Bronchial epithelial cell (primary cell): Measurements from ENCODE around the gene PPP1R14D. TPM values are rescaled to one million over a fixed set of nuclear protein-coding genes. Genes with fewer than 3 reads are reported as not detected.

Source experiments
- DNase-seq: peaks from one replicate; pipeline ENCODE4 v3.0.0-alpha.2; 2010; ENCODE audit warnings: low read depth
- FAIRE-seq: peaks from 2 replicates; lab custom pipeline; 2011; peaks lifted over from hg19 to GRCh38; lab: Jason Lieb, UNC
- H3K27me3 ChIP-seq: 2 replicates; pipeline ENCODE4 v1.5.1; 2011; ENCODE audit warnings: low read length; ENCODE audit not compliant: control insufficient read depth, insufficient read depth
- H3K36me3 ChIP-seq: 2 replicates; pipeline ENCODE4 v1.5.1; 2011; ENCODE audit warnings: low read length; ENCODE audit not compliant: control insufficient read depth, insufficient read depth
- H3K4me3 ChIP-seq: 2 replicates; pipeline ENCODE4 v1.5.1; 2011; ENCODE audit warnings: mild to moderate bottlenecking, low read depth, low read length, control low read depth
- total RNA-seq: library from RNA; depleted of rRNA; stranded (reverse); fragments of >200 nt; gene quantifications from 2 replicates; pipeline ENCODE4 v1.2.1, GENCODE V29; 2014
- TF ChIP-seq, protein P1 (sequence below): IDR thresholded peaks from 2 replicates; pipeline ENCODE4 v1.5.1; 2011; ENCODE audit warnings: mild to moderate bottlenecking, moderate library complexity, low read length, control low read depth, inconsistent platforms; ENCODE audit not compliant: insufficient read depth, severe bottlenecking

The PPP1R14D gene
- total RNA-seq, 1 donor from 2014 or later, result not detected

- FAIRE-seq (no peak), DNase-seq (no peak)
- TF ChIP-seq, protein P1, sequence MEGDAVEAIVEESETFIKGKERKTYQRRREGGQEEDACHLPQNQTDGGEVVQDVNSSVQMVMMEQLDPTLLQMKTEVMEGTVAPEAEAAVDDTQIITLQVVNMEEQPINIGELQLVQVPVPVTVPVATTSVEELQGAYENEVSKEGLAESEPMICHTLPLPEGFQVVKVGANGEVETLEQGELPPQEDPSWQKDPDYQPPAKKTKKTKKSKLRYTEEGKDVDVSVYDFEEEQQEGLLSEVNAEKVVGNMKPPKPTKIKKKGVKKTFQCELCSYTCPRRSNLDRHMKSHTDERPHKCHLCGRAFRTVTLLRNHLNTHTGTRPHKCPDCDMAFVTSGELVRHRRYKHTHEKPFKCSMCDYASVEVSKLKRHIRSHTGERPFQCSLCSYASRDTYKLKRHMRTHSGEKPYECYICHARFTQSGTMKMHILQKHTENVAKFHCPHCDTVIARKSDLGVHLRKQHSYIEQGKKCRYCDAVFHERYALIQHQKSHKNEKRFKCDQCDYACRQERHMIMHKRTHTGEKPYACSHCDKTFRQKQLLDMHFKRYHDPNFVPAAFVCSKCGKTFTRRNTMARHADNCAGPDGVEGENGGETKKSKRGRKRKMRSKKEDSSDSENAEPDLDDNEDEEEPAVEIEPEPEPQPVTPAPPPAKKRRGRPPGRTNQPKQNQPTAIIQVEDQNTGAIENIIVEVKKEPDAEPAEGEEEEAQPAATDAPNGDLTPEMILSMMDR, result peak; percentile 29
- no peaks in the 10 kb centered on the region for H3K27me3 ChIP-seq
- H3K36me3 ChIP-seq, result no peaks in the 10 kb centered on the region
- H3K4me3 ChIP-seq, result no peak overlapping the region
Measured at GRCh38 chr15:40785164-40785563, 43.3 kb downstream of the PPP1R14D start.

DNA sequence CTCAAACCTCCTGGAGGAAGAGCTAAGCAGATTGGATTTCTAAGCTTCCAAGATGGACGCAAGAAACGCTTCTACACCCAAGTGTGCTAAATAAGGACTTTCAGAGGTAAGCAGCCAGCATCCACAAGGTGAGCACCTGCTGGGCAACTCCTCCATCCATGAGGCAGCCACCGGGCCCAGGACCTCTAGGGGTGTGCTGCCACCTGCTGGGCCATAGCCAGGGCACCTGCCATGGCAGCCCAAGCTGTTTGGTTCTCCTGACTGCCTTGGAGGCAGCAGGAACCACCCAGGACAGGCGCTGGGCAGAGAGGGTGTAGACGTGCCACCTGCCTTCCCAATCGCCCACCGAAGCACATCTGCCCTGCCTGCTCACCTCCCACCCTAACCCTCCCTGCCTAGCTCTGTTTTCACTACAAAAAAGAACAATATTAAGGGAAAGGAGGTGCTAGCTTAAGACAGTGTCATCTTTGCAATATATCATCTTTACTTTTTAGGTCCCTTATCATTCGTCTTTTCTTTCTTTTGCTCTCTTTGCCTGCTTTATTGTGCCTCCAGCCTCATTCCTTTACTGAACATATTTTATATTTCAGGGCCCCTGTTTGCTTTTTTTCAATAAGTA lies 45.8 kb downstream of the PPP1R14D start:
- TF ChIP-seq, protein P1, result peak; percentile 97
- H3K36me3 ChIP-seq, result peaks cover 13% of the 10 kb centered on the region
- no peaks in the 10 kb centered on the region for H3K27me3 ChIP-seq
- DNase-seq, result peak; percentile 65
- FAIRE-seq, result peak; percentile 62
- no peak overlapping the region for H3K4me3 ChIP-seq

DNA sequence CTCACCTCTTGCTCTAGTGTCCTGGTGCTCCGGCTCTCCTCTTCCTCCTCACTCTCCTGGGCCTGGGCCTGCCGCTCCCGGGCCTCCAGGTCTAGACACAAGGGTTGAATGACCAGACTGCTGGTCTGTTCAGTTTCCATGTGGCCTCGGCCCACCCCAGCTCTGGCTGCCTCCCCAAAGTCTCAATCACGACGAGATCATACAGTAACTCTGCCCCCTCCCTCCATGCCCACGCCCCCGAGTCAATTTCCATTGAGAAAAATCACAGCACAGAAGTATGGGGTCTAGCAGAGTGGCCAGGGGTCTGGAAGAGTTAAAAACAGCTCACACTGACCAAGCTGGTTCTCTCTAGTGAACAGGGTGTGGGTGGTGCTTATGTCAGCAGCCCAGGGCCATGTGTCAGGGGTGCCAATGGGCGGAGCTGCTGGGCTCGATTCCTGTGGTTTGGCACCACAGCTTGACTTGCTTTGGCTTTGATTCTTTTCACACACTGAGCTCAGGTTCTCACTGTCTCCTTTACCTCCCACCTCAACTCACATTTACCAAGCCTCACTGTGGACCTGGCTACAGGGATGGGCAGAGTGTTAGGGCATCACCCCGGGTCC lies 51.9 kb downstream of the PPP1R14D start:
- Histone ChIP-seq H3K27me3 (no peaks in the 10 kb centered on the region), H3K4me3 (no peak overlapping the region), H3K36me3 (peaks cover 36% of the 10 kb centered on the region)
- DNase-seq (peak; percentile 89), FAIRE-seq (peak; percentile 99)
- TF ChIP-seq, protein P1, result no peak

GRCh38 chr15:40775740-40776536 lies 52.6 kb downstream of the PPP1R14D start:
- Histone ChIP-seq H3K27me3 (no peaks in the 10 kb centered on the region), H3K36me3 (peaks cover 37% of the 10 kb centered on the region), H3K4me3 (no peak overlapping the region)
- FAIRE-seq, result no peak
- DNase-seq, result no peak
- TF ChIP-seq, protein P1, result no peak

DNA sequence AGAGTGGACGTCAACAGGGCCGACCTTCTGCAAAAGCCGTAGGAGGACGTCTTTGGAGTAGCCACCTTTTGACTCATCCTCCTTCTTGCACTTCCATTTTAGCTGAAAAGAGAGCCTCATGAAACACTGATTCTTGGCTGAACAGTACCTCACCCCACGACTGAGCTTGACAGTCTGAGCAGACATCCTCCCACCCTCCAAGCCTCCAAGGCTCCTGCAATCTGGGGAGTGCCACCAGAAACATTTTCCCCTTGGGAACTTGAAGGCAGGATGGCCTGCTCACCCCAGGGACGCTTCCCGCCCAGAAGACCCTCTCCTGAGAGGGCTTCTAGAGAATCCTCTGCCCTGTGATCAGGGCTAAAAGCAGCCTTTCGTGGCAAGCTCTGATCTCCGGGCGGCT lies 53.5 kb downstream of the PPP1R14D start:
- TF ChIP-seq, protein P1, result no peak
- DNase-seq (no peak), FAIRE-seq (peak; percentile 32)
- no peak overlapping the region for H3K4me3 ChIP-seq
- H3K36me3 ChIP-seq, result peaks cover 36% of the 10 kb centered on the region
- no peaks in the 10 kb centered on the region for H3K27me3 ChIP-seq
